ENCODE data around the gene KCNK2.

KCNK2 gene

DNA sequence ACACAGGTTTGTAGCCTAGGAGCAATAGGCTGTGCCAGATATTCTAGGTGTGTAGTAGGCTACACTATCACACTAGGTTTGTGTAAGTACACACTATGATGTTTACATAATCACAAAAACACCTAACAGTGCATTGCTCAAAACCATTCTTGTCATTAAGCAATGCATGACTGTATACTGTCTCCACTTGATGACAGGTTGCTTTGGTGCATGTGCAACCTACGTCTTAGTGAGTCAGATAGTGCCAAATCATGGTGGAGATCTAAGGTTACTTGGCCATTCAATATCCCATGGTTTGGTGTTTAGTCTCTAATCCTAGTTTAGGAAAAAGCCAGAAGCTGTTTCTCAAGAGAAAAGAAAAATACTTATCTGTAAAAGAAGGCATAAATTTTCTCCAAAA is 181.1 kb downstream of the KCNK2 start:
- DNase-seq (ENCODE audit: low spot score): no peak
- in situ Hi-C loops (cut with MboI; ENCODE audit: low sequenced_read_pairs, unreplicated experiment): no loop called here
- TF ChIP-seq, protein P1, sequence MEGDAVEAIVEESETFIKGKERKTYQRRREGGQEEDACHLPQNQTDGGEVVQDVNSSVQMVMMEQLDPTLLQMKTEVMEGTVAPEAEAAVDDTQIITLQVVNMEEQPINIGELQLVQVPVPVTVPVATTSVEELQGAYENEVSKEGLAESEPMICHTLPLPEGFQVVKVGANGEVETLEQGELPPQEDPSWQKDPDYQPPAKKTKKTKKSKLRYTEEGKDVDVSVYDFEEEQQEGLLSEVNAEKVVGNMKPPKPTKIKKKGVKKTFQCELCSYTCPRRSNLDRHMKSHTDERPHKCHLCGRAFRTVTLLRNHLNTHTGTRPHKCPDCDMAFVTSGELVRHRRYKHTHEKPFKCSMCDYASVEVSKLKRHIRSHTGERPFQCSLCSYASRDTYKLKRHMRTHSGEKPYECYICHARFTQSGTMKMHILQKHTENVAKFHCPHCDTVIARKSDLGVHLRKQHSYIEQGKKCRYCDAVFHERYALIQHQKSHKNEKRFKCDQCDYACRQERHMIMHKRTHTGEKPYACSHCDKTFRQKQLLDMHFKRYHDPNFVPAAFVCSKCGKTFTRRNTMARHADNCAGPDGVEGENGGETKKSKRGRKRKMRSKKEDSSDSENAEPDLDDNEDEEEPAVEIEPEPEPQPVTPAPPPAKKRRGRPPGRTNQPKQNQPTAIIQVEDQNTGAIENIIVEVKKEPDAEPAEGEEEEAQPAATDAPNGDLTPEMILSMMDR (IDR thresholded peaks at IDR 0.05; ENCODE audit: borderline replicate concordance, control extremely low read depth, extremely low read depth, insufficient read depth, missing control alignments): no peak

DNA sequence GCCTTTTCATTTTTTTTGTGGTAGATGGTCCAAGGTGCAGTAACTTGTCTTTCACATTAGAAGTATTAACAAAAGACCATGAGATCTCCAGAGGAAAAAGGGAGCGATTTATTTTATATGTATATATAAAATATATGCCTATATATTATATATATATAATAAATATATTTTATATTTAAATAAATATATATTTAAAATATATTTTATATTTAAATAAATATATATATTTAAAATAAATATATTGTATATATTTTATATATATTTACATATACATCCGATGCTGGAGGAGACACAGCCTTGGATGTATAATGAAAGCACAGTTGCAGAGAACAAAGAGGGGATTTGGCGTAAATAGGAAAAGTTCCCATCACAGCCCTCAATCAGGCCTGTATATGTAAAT is 182.1 kb downstream of the KCNK2 start:
- DNase-seq (ENCODE audit: low spot score): no peak
- TF ChIP-seq, protein P1 (IDR thresholded peaks at IDR 0.05; ENCODE audit: borderline replicate concordance, control extremely low read depth, extremely low read depth, insufficient read depth, missing control alignments): no peak
- in situ Hi-C loops (cut with MboI; ENCODE audit: low sequenced_read_pairs, unreplicated experiment): no loop called here

DNA sequence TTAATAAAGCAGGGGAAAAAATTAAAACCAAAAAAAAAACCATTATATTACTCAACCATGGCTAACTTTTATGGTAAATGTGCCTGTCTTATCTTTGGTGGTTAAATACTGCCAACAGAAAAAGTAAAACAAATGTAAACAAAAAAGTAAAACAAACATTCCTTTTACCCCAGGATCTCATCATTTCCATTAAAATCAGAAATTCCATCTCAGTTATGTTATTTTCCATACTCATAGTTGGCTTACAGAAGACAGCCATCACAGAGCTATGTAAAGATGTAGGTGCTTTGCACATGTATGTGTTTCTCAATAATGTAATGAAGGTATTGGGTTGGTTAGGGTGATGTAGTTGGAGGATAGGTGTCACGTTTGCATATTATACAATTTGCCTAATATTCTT is 185.0 kb downstream of the KCNK2 start:
- no peak for DNase-seq (ENCODE audit: low spot score)
- in situ Hi-C loops (cut with MboI; ENCODE audit: low sequenced_read_pairs, unreplicated experiment): no loop called here
- TF ChIP-seq, protein P1 (IDR thresholded peaks at IDR 0.05; ENCODE audit: borderline replicate concordance, control extremely low read depth, extremely low read depth, insufficient read depth, missing control alignments): no peak

DNA sequence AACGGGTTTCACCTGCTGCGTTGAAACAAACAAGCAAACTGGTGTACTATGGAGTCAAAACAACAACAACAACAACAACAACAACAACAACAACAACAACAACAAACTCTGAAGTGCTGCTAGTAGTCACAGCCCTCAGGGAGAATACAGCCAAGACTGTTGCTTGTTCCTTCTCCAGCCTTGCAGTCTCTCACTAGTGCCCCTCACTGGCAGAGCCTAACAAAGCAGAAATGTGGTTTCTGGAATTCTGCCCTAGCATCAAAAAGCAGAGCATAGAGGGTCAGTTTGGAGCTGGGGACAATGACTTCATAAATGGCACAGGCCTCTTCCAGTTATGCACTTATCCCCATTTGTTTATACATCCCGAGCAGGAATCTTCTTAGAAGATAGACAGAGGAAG is 187.4 kb downstream of the KCNK2 start:
- in situ Hi-C loops (cut with MboI; ENCODE audit: low sequenced_read_pairs, unreplicated experiment): no loop called here
- TF ChIP-seq, protein P1 (IDR thresholded peaks at IDR 0.05; ENCODE audit: borderline replicate concordance, control extremely low read depth, extremely low read depth, insufficient read depth, missing control alignments): no peak
- DNase-seq (ENCODE audit: low spot score): no peak

DNA sequence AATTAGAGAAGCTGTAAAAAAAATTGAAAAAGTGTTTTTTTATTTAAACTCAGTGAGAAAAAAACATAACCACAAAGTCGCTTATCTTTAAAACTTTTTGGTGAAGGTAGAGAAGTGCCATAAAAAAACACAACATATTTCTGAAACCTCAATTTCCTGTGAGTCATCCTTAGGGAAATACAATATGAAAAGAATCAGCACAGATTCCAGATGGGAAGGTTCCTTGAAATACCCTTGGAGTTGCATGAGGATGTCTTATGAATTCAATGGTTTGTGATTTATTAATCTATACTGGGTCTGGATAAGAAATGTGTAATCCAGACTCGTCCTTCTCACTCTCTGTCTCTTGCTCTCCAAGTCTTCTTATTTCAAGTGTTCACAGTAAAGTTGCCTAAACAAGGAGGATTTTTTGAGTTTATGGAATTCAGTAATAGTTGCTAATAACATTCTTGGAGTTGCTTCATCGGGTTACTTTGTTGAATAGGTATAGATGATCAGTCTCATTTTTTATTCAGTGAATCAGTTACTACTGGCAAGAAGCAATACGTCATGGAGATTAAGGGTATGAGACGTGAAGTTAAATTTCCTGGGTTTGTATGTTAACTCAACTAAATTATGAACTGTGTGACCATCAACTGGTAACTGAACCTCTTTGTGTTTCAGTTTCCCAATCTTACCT is 191.4 kb downstream of the KCNK2 start:
- in situ Hi-C loops (cut with MboI; ENCODE audit: low sequenced_read_pairs, unreplicated experiment): no loop called here
- TF ChIP-seq, protein P1 (IDR thresholded peaks at IDR 0.05; ENCODE audit: borderline replicate concordance, control extremely low read depth, extremely low read depth, insufficient read depth, missing control alignments): no peak
- no peak for DNase-seq (ENCODE audit: low spot score)

DNA sequence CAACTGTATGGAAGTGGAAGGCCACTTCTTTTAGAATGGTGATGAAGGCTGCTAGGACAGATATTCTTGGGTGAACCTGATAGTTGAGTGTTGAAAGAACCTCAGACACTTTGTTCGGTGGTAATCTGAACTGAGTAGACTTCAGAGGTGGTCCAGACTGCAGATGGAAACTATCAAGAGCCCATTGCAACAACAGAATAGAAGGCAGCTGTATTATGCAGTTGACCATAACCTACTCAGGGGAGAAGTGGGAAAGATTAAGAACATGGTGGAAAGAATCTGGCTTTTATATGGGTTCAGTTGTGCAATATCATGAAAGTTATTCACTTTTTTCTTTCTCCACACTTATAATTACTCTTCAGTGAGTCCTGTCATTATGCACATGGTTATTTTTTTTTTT is 194.0 kb downstream of the KCNK2 start:
- no peak for DNase-seq (ENCODE audit: low spot score)
- in situ Hi-C loops (cut with MboI; ENCODE audit: low sequenced_read_pairs, unreplicated experiment): no loop called here
- TF ChIP-seq, protein P1 (IDR thresholded peaks at IDR 0.05; ENCODE audit: borderline replicate concordance, control extremely low read depth, extremely low read depth, insufficient read depth, missing control alignments): no peak
